CD4-positive, alpha-beta T cell treated with Interleukin-10 for 1 hour (primary cell): ENCODE data around the gene CRLF1.
A peak's percentile ranks its signal among the peaks of the same experiment; 100 is the strongest.
"Not testable (repeated sequence)": the region's sequence is repeated elsewhere in the genome, so short reads cannot be mapped to it uniquely, and the experiment has no call there.

ENCODE experiments used
- DNase-seq: peaks from one replicate; pipeline ENCODE4 v3.0.0-alpha.2; 2020

CRLF1 gene

GRCh38 chr19:18608102-18608804, 1.7 kb upstream of the CRLF1 start:
- no peak for DNase-seq

- no peak for DNase-seq
Measured at GRCh38 chr19:18607226-18608101, 865 bp upstream of the CRLF1 start.

- no peak for DNase-seq
Measured at GRCh38 chr19:18605546-18606280, 886 bp downstream of the CRLF1 start.

GRCh38 chr19:18605196-18605545, 1.4 kb downstream of the CRLF1 start:
- DNase-seq: no peak

- DNase-seq: no peak
Measured at GRCh38 chr19:18604820-18605159, 1.8 kb downstream of the CRLF1 start.

- no peak for DNase-seq
Measured at GRCh38 chr19:18603958-18604819, 2.4 kb downstream of the CRLF1 start.

GRCh38 chr19:18603255-18603957, 3.2 kb downstream of the CRLF1 start:
- DNase-seq: no peak

GRCh38 chr19:18601875-18602274, 4.7 kb downstream of the CRLF1 start:
- no peak for DNase-seq

DNA sequence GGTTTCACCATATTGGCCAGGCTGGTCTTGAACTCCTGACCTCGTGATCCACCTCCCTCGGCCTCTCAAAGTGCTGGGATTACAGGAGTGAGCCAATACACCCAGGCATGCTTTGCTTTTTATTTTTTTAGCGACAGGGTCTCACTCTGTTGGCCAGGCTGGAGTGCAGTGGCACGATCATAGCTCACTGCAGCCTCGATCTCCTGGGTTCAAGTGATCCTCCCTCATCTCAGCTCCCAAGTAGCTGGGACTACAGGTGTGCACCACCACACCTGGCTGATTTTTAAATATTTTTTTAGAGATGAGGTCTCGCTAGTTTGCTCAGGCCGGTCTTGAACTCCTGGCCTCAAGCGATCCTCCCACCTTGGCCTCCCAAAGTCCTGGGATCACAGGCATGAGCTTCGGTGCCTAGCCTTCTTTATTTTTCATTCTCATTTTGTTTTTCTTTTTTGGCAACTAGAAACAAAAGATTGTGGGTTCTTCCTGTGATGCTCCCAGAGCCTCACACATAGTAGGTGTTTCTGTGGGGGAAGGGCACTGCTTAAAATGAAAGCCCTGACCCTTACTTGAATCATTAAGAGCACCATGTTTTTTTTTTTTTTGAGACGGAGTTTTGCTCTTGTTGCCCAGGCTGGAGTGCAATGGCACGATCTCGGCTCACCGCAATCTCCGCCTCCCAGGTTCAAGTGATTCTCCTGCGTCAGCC, 5.8 kb downstream of the CRLF1 start:
- not testable (repeated sequence) for DNase-seq

- no peak for DNase-seq
Measured at GRCh38 chr19:18599485-18599884, 7.1 kb downstream of the CRLF1 start.

GRCh38 chr19:18597809-18598660, 8.6 kb downstream of the CRLF1 start:
- DNase-seq: no peak

- DNase-seq: no peak
Measured at GRCh38 chr19:18596752-18597157, 9.8 kb downstream of the CRLF1 start.

DNA sequence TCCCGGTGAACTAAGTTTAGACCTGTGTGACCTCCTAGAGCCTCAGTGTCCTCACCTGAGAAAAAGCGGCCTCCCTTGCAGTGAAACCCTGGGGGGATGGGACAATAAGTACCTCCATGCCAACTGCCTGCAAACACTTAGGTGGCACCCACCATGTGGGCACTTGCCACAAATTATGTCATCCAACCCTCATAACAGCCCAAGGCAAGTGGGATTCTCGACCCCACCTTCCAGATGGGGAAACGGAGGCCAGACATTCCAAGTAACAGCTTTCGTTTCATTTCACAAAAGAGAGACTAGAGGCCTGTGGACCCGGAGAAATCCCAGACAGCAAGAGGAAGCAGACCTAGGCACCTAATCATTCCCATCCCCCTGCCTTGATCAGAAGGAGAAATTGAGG, 11.1 kb downstream of the CRLF1 start:
- DNase-seq: no peak

GRCh38 chr19:18594824-18595373, 11.7 kb downstream of the CRLF1 start:
- DNase-seq: no peak

DNA sequence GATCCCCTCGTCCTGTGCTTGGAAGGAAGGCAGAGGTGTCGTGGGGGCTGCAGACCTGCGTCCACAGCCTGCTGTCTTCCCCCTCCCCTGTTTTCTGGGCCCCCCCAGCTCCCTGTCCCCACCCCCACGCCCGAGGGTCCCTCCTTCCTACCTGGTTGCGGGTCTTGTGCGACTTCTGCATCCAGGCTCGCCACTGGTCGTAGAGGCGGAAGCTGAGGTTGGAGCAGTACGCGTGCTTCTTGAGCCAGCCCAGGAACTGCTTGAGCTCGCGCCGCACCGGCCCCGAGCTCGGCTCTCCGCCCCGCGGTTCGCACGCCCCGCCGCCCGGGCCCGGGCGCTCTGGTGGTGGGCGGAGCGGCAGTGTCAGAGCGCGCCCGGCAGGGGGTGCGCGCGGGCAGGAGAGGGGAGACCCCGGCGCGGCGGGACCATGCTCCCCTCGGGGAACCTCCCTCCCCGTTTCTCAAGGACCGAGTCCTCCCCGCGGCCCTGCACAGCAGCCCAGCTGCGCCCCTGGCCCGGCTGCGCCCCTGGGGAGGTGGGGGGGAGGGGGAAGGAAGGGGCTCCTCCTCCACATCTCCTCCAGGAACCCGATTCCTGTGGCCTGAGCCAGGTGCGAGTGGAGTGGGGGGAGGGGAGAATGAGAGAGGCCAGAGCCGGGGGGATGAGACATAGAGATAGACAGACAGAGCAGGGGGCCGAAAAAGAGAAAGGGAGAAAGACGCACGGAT, 12.3 kb downstream of the CRLF1 start:
- DNase-seq: peak; percentile 79

DNA sequence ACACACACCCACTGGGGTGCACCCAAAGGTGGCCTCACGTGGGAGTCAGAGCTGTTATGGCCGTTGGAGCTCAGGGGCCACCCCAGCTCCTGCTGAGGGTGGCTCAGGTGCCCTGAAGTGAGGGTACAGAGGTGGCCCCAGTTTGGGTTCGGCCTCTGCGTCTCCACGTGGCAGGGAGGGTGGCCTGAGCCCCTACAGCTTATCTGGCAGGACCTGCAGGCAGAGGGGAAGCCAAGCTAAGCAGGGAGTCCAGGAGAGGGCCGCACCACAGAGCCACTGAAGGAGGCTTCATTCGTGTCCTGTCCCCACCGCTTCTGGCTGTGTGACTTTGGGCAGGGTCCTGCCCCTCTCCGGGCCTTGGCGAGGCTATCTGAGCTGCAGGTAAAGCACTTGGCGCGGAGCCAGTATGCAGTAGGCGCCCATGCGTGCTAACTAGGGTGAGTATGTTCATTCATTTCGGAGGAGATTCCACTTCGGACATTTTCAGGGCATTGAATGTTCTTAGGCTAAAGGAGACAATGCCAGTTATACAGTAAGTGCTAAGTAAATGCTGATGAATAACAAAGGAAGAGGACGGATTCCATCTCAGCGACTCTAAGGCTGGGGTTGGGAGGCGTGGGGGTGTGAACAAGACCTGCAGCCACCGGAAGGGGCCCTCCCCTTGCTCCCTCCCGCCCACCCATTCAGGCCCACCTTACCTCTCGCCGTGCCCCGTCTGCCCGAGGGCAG, 13.1 kb downstream of the CRLF1 start:
- DNase-seq: no peak

GRCh38 chr19:18592732-18593131, 13.9 kb downstream of the CRLF1 start:
- DNase-seq: not testable (repeated sequence)

- DNase-seq: no peak
Measured at GRCh38 chr19:18591735-18592385, 14.7 kb downstream of the CRLF1 start.
